ENCODE results near the gene ENPP1.

The ENPP1 gene

DNA sequence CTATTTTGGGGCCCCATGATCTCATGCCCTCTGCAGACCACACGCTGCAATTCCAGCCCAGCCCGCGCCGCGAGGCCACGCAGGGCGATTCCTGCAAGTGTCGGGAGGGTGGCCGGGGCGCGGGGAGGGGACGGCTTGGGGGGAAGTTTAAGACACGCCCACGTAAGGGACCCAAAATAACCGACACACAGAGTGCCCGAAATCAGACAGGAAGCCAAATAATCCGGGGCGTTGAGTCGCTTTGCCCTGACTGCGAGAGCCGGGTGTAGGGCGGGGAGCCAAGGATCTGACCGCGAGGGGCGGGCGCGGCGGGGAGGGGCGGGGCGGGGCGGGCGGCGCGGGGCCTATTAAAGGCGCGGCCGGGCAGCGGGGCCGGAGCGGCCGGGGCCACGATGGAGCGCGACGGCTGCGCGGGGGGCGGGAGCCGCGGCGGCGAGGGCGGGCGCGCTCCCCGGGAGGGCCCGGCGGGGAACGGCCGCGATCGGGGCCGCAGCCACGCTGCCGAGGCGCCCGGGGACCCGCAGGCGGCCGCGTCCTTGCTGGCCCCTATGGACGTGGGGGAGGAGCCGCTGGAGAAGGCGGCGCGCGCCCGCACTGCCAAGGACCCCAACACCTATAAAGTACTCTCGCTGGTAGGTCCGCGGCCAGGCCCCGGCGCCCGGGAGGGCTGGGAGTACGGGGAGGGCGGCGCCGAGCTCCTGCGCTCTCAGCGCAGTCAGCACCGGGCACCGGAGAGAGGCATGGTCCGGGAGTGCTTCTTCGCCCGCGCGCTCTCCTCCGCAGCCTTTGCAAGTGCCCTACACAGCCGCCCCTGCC is at the start of gene ENPP1:
Gene ENPP1 (plus strand): TSS at position 377 of the 816 bp plus-strand sequence. CDS start 16 bp downstream, at position 393.
- DNase-seq, result peak; percentile 33 to 34

DNA sequence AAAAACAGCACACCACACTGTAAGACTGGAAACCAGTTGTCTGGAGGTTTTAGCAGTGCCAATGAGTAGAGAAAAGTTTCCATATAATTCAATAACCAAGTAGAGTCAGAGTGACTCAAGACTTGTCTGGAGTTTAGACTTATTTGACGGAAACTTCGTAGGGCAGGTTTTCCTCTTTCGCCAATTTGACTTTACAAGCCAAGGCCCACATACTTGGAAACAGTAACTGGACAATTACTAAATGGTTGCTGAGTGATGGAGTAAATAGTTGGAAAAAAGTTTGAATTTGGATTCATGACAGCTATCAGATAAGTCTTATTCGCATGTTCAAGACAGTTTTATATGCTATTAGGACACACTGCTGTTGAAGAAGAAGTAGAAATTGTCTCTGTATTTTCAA is 48.9 kb upstream of the ENPP1 start:
- no peak for DNase-seq

DNA sequence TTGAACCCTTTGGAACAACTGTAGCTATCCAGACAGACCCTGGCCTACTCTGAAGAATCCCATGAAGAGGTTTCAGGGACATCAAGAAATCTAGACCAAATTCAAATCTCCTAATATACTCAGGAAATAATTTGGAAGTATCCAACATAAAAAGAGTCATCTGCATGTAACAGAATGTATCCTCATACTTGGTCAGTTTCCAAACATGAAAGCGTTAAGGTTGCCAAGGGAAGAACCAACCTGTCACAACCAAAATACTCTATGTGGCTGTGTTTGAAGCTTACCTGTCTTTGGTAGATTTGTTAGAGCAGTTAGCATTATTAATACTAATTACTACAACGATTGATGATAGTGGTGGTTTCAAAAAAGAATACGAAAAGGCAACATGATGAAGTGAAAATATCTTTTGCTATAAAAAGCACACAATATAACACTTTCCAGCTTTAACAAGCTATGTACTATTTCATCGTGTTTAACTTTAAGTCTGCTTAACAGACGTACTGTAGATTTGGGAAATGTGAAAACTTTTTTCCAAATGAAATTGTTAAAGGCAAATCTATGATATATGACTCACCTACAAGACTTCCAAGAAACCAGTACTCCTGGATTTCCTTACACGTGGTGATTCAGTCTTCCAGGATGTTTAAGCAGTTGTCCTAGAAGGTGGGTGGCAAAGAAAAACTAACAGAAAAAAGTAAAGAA is 46.6 kb upstream of the ENPP1 start:
- DNase-seq, result no peak

DNA sequence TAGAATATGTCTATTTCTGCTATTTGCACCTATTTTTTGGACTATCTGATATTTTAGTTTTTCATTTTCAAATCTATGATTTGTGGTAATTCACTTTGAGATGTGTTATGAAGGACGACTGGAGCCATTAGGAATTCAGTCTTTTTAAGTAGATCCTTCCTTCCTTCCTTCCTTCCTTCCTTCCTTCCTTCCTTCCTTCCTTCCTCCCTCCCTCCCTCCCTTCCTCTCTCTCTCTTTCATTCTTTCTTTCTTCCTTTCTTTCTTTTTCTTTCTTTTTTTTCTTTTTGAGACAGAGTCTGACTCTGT is 46.1 kb upstream of the ENPP1 start:
- no peak for DNase-seq

DNA sequence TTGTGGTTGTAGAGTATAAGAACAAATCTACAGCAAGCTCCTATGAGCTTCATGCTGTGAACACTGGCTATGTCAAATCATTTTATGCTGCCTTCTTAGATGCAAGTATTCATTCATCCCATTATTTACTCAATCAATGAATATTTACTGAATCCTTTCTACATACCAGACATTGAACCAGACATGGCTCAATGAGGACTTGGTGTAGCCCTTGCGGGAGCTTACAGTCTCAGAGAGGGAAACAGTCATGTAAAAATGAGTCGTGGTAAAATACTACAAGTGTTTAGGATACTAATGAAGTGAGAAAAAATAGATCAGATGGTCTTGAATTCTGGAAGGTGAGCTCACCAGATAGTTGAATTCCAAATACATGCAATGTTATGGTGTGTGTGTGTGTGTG is 44.8 kb upstream of the ENPP1 start:
- DNase-seq, result no peak

DNA sequence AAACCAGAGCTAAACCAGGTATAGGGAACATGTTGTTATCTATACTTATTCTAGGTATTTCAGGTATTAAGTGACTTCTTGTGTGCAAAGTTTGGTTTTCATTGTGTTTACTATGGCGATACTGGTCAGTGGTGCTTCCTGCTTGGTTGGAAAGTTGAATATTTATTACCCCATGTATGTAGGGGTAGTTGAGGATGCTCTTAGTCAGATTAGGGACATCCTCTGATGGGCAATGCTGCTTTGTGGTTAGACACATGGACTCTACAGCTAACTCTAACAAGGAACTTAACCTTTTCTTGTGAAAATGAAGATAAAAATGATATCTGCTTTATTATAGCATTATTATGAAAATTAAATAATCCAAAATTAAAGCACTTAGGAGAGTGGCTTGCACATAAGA is 44.1 kb upstream of the ENPP1 start:
- DNase-seq, result no peak

DNA sequence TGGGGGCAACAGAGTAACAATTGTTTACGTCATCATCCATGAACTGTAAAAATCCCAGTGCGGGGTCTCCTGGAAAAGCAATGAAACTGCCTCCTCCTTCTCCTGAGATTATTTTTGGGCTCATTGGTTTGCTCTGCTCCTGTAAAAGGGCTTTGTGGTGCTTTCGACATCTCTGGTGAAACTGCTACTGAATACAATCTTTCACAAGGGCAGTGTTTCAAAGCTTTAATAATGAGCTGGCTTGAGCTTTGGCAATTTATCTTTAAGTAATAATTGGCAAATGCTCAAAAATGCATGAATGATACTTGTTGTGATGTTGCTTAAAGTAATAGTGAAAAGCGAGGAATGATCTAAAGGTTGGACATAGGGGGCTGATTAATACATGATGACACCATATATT is 43.5 kb upstream of the ENPP1 start:
- DNase-seq, result no peak

DNA sequence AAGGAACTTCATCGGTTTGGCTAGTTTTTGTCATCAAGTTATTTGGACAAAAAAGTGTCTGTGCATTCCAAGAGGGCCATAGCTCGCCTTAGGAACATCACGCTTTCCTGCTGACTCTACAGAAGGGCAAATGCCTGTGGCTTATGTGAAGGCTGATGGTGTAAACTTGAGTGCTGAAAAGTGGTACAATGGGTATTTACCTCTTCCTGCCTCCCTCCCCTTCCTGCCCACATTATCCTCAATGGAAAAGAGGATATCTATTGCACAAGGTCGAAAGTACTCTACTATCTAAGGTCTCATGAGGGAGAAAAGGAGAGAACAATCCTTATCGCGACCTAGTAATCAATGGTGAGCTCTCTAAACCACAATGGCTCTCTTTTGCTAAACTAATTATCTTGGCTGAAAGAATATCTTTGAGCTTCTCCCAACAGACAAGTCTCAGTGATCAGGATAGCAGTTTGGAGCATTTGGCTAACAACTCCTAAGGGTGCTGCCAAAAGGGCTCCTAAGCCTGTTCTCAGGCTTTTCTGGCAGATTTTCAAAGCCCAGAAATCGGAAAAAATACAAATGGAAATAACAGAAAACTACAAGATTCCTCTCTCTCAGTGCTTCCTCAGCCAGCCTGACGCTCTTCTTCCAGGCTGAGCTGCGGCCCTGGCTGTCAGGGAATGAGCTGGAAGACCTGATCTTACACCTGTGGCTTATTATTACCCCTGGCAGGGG is 42.6 kb upstream of the ENPP1 start:
- DNase-seq, result no peak

DNA sequence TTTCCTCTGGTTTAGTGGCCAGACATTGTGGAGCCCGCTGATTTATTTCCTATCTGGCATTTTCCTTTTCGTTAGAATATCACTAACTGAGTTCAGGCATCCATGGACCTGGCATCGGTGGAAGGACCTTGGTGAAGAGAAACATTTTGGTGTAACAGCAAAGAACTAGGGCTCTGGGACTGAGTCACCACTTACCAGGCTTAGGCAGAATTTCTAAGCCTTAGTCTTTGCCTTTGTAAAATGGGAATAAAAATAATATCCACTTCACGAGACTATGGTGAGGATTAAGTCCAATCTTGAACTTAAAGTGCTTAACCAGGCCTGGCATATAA is 42.0 kb upstream of the ENPP1 start:
- DNase-seq, result no peak

DNA sequence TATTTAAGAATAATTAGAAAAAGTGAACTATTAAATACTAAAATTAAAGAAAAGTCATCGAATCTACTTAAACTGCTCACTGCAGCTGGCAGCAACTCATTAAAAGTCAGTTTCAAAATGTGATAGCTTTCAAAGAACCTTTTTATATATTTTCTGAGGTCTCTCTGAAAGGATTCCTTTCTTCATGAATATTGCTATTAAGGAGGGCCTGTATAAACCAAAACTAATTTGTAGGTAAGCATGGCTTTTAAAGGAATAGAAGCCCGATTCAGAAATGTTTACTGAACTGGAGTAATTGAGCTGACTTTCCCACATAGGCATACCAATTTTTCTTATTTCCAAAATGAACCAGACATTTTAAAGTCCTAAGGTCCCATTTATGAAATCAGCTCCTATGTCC is 41.2 kb upstream of the ENPP1 start:
- DNase-seq, result no peak

DNA sequence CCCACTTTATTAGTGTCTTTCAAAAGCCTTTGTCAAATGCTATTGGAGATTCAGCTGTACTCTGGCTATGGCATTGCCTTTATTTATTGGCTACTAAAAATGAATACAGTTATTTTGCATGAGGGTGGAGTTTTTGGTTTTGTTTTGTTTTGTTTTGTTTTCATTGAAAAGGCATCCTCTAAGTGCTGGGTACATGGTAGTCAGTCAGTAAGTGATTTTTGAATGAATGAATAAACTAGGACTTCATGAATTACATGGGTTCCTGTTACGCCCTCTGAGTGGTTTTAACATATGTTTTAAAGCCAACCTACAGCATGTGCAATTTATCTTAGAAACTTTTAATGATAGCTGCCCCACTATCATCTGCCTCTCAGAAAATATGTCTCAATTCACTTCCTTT is 38.9 kb upstream of the ENPP1 start:
- no peak for DNase-seq

DNA sequence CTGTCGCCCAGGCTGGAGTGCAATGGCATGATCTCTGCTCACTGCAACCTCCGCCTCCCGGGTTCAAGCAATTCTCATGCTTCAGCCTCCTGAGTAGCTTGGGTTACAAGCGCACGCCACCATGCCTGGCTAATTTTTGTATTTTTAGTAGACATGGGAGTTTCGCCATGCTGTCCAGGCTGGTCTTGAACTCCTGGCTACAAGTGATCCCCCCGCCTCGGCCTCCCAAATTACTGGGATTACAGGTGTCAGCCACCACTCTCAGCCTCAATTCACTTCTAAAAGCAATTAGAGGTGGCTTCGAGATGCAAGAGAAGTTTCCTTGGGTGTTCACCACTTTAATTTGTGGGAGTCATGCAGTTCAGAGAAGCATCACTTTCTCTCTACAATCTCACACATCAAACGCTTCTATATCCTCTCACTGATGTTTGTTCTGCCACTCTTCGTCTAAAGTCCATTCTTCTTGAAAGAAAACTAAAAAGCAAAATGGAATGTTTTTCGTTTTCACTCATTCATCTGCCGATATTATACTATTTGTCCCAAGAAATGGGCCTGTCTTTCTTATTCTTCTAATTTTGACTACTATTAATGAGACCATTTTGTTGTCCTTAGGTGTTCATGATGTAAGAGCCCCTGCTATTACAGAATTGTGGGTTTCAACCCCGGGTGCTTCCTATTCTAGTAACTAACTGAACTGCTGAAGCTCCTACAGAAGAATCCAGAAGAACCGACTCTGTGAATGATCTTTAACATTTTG is 38.3 kb upstream of the ENPP1 start:
- DNase-seq, result no peak

DNA sequence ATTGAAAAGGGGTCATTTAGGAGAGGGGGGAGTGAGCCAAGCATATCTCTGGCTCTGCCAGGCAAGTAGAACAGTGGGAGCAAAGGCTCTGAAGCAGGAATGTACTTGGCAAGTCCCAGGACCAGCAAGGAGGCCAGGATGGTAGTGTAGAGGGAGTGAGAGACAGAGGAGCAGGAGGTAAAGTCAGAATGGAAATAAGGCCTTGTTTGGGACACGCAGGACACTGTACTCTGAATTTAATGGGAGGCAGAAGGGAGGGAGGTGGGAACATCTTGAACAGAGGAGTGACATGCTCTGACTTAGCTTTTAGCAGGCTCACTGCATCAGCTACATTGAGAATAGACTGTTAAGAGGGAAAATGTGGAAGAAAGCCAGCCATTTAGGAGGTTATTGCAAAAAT is 37.0 kb upstream of the ENPP1 start:
- no peak for DNase-seq

DNA sequence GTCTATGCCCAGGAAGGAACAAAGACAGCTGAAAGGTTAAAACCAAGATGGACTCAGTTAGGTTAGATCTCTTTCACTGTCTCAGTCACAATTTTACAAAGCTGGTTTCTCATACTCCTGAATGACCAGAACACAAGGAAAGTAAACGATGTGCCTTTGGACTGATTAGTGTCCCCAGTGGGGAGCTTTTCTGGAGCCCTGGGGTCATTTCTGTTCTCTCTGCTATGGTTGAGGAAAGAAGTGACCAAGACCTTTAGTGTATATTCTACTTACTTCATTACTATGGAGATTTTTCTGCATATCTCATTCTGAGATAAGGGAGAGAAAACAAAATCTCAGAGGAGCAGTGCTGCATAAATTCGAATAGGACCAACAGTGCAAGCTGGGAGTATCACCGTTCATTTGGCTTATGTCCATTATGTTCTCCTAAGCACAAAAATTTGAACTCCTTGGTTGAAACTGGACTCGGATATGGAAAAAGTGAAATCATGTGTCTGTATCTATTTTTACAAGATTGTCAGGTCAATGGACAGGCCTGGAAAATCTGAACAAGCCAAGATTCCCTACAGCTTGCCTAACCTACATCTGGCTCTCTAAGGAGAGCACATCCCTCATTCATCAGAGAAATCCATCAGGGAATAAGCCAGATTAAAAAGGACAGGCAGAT is 34.4 kb upstream of the ENPP1 start:
- DNase-seq, result no peak

DNA sequence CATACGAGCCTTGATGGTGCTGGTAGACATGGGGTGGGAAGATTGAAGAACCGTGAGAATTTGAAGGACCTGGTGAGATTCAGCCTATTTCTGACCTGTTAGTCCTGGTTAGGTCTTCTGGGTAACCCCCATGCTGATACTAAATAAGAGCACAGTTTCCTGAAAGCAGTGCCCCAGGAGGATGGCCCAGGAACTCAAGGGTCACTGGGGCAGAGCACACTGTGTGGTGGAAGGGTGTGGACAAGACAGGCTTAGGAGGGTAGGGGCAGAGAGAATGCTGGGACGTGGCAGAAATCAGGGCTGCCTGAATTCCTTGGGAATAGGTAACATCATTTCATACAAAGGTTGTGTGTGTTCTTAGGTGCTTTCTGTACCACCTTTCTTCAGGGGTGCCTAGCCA is 31.9 kb upstream of the ENPP1 start:
- DNase-seq, result no peak

DNA sequence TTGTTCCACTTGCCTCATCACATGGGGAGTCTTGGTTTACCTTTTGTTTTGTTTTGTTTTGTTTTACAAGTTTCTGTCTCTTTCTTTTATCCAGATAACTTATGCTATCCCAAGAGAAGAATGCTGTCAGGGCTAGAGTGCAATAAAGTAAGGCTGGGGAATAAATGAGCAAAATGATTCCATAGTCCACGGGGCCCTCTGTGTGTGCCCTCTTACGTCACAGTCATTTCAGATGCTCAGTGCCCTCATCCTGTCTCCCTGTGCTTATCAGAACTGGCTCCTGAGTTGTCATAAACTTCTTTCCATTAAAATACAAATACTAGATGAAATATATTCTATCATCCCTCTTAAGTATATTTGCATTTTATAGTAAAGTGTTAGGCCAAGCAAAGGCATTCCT is 30.8 kb upstream of the ENPP1 start:
- DNase-seq, result no peak

DNA sequence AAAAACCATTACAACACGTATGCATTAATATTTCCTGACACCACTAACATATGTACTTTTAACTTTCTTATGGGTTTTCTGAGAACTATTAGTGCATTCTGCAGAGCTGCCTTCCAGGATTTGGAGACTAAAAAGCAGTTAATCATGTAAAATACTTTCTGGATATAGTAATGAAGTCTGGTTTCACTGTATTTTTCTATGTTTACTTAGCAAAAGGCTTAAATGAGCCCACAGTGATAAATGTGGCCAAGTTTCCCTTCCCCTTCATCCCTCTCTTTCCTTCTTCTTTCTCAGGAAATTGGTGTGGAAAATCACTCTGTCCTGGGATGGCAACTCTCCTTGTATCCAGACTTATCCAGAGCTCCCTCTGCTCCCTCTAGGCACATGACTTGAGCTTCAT is 29.7 kb upstream of the ENPP1 start:
- DNase-seq, result no peak

DNA sequence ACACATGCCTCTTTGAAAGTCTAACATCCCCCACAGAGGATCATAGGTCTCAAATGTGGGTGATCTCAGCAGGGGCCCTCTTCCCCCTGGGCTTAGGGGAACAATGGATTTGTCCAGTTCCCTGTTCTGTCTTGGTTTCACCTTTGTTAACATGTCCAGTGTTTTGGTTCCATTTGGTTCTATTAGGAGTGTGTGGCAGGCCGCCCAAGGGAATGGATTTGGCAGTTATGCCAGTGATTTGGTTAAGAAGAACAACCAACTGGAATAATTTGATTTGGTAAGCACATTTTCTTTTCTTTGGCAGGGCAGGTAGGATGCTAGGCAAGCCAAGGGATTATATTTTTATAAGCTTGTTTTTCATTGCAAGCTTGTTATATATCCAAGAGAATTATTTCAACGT is 28.5 kb upstream of the ENPP1 start:
- DNase-seq, result no peak

DNA sequence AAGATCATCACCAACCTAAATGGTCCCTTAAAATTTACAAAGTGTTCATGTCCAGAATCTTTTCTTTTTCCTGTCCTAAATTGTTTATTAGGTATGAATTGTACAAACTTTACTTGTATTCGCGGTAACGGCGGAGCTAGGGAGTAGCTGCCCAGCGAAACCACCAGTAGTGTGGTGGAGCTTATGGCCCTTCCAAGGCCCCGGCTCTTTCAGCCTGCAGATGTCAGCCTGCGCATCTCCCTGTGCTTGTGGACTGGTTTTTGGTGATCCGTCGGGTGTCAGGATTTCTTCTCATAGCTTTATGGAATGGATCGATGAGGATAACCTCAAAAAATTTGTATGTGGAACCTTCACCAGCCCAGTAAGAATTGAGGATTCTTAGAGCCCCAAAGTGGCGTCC is 27.2 kb upstream of the ENPP1 start:
- DNase-seq, result no peak

DNA sequence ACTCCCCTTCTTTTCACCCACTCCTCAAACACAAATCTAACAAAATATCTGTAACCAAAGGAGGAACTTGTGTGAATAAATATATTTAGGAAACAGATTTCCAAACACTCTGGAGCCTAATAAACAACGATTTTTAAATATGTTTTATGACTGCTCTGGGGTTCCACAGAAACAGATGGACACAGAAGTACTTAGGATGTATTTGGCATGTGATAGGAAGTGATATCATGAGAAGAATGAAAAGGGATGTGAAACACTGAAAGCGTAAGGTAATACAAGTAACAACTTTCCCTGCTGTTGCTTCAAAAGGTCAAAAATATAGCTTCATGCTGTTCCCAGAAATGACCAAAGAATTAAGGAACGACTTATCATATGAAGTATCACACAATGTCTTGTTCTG is 26.1 kb upstream of the ENPP1 start:
- no peak for DNase-seq

DNA sequence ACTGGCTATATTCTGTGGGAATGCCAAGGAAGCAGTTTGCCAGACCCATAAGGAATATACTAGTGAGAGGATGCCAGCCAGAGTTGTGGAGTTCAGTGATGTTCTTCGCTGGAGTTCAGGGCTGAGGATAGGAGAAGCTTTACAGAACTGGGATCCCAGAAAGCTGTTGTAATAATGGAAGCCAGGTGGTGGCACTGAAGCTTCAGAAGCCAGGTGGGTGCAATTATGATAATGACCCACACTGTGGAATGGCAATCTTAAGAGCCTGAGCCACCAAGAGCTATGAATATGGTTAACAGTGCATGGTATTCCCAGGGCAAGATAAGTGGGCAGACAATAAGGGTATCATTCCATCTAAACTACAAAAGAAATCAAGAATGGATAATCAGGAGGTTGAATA is 25.1 kb upstream of the ENPP1 start:
- DNase-seq, result no peak

DNA sequence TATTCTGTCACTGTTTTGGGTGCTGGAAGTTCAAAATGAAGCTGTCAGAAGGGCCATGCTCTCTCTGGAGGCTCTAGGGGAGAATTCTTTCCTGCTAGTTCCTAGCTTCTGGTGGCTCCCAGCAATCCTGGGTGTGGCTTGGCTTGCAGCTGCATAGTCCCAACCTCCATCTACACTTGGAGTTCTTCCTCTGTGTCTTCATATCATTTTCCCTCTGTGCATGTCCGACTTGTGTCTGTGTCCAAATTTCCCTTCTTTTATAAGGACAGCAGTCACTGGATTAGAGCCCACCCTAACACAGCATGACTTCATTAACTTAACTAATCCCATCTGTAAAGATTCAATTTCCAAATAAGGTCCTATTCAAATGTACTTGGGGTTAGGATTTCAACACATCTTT is 23.3 kb upstream of the ENPP1 start:
- no peak for DNase-seq

DNA sequence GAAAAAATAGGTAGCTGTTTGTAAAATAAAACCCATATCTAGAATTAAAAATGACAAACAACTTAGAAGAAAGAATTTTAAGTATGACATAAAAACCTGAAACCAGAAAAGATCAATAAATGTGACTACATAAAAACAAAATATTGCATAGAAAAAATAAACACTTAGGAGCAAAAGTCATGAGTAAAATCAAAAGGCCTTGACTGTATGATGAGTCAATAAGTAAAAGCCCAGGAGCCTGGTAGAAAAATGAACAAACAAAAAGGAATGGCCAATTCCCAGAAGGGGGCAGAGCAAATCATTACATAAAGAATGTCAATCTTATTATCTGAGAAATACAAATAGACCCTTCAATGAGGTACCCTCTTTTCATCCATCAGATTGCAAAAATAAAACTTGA is 20.7 kb upstream of the ENPP1 start:
- no peak for DNase-seq

Measured in Kasumi-1 (cell line).